ENCODE data around the gene LSM8. TPM values are rescaled to one million over a fixed set of nuclear protein-coding genes. Genes with fewer than 3 reads are reported as not detected.

LSM8 gene
- total and polyA plus RNA-seq, 10 of the 15 experiments (the other 5 are each of a cell fraction or from before 2014, with no cell fraction given): 46.9 to 173 (median 111) TPM

DNA sequence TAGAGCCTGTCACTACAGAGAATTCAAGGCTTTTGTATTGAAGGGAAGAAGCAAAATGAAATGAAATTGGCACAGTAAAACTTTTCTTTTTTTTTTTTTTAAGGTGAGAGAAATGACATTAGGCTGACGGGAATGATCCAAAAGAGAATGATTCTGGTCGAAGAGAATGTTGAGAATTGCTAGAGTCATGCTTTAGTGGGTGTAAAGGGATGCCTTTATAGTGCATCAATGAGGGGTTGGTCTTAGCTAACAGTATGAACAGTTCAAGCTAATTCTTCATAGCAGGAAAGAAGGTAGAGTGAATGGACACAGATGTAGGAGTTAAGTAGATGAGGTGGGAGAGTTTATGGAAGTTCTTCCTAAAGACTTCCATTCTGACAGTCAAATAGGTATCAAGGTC, 32.3 kb upstream of the LSM8 start (continued):
- TF ChIP-seq ZNF24 (IDR thresholded peaks at IDR 0.05) (no peak), SMAD5 (IDR thresholded peaks at IDR 0.05; ENCODE audit: low read depth) (no peak), FOXK2 (IDR thresholded peaks at IDR 0.05) (no peak), NFYB (IDR thresholded peaks at IDR 0.05; ENCODE audit: insufficient read depth, low read depth, low read length) (no peak)

DNA sequence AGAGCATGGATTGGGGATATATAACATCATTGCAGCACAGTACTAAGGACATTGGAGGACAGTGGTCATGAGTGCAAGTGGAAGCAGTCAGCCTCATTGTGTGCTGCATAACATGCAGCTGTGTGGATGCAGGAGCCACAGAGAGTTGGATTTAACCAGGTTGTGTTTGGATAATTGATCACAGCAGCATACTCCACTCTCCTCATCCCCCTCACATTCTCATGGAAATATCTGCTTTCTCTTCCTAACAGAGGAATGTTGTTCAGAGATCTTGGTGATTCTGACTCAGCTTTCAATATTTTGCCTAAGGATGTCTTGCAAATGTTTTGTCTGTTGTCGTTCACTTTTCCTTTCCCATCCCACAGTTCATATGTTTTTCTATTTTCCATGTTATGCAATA, 31.8 kb upstream of the LSM8 start:
- in situ Hi-C loops (cut with MboI): loop anchor here (5.0 kb wide), 1 partner anchor 395 kb away; no protein-coding TSS in a partner anchor
- H3K79me2 ChIP-seq (ENCODE audit: control insufficient read depth, insufficient read depth, low read length): no peaks in the 10 kb centered on the region
- H3K4me2 ChIP-seq (ENCODE audit: control insufficient read depth, insufficient read depth): no peak overlapping the region
- intact Hi-C loops (cut with micrococcal nuclease; ENCODE audit: unreplicated experiment): loop anchor here (2.0 to 5.0 kb wide), 4 partner anchors 160 to 750 kb away; no protein-coding TSS in a partner anchor
- CTCF ChIA-PET: interaction anchor here (0.7 to 4.9 kb wide), 18 partner anchors 9 to 768 kb away, joined by 3 to 31 read pairs (median 4); no protein-coding TSS in a partner anchor
- H3K4me3 ChIP-seq: no peak overlapping the region
- RAD21 ChIA-PET (ENCODE audit: unreplicated experiment): interaction anchor here (0.8 to 1.9 kb wide), 4 partner anchors 120 to 752 kb away, joined by 4 to 8 read pairs (median 4); no protein-coding TSS in a partner anchor
- no peaks in the 10 kb centered on the region for H4K20me1 ChIP-seq (ENCODE audit: control insufficient read depth, insufficient read depth)
- BruUV-seq (replicated peaks): no TSS peak
- H3K27ac ChIP-seq (ENCODE audit: control insufficient read depth, insufficient read depth): no peak overlapping the region
- FAIRE-seq: no peak
- WGBS (ENCODE audit: insufficient coverage, insufficient replicate concordance, low lambda C conversion rate, missing lambda C conversion rate): 0% methylated on average over 1 of the region's 1 CpG
- H3K36me3 ChIP-seq (ENCODE audit: control insufficient read depth in 2 of 2, insufficient read depth in 2 of 2, low read length in 1 of 2): no peaks in the 10 kb centered on the region
- H3K9ac ChIP-seq (ENCODE audit: control insufficient read depth, insufficient read depth, low read length): no peak overlapping the region
- SMC1A ChIA-PET (ENCODE audit: uncharacterized antibody, unreplicated experiment): interaction anchor here (0.6 to 2.8 kb wide), 8 partner anchors 20 to 752 kb away, joined by 3 to 15 read pairs (median 4); no protein-coding TSS in a partner anchor
- TF ChIP-seq NRF1 (conservative IDR thresholded peaks at IDR 0.05; ENCODE audit: low read depth, low read length) (no peak), ZNF207 (IDR thresholded peaks at IDR 0.05; ENCODE audit: borderline replicate concordance) (no peak), SRF (IDR thresholded peaks at IDR 0.05; ENCODE audit: low read depth in 2 of 2, low read length in 2 of 2) (no peak), RCOR1 (conservative IDR thresholded peaks at IDR 0.05; ENCODE audit: low read depth, low read length) (no peak), IRF4 (IDR thresholded peaks at IDR 0.05; ENCODE audit: low read depth, low read length) (no peak), MYB (IDR thresholded peaks at IDR 0.05; ENCODE audit: borderline replicate concordance, low read depth, low read length) (no peak), LARP7 (IDR thresholded peaks at IDR 0.05) (no peak), ZBED1 (IDR thresholded peaks at IDR 0.05; ENCODE audit: borderline replicate concordance) (no peak), BACH1 (IDR thresholded peaks at IDR 0.05; ENCODE audit: borderline replicate concordance) (no peak), MXI1 (IDR thresholded peaks at IDR 0.05; ENCODE audit: low read depth, low read length) (no peak), STAT3 (IDR thresholded peaks at IDR 0.05; ENCODE audit: low read depth, low read length) (no peak), FOXK2 (IDR thresholded peaks at IDR 0.05) (no peak), ESRRA (IDR thresholded peaks at IDR 0.05; ENCODE audit: low read length) (no peak), PAX5 (IDR thresholded peaks at IDR 0.05; ENCODE audit: borderline replicate concordance, low read depth, low read length) (no peak), RUNX3 (IDR thresholded peaks at IDR 0.05; ENCODE audit: low read length) (no peak), CREM (IDR thresholded peaks at IDR 0.05; ENCODE audit: low read depth) (no peak)
- no peaks in the 10 kb centered on the region for H3K4me1 ChIP-seq (ENCODE audit: control insufficient read depth, insufficient read depth, low read length)
- ATAC-seq: peak; percentile 29; the same call in 1 of the 3 replicates
- POLR2A ChIA-PET: no interaction called here
- no peaks in the 10 kb centered on the region for H3K9me3 ChIP-seq (replicated peaks; ENCODE audit: control insufficient read depth, insufficient read depth, low read length)
- no peaks in the 10 kb centered on the region for H3K27me3 ChIP-seq (replicated peaks in 1 of 2; ENCODE audit: control insufficient read depth in 2 of 2, insufficient read depth in 2 of 2, low read length in 1 of 2)
- H2AFZ ChIP-seq (ENCODE audit: control insufficient read depth, low read depth, low read length): no peak overlapping the region
- no peak for DNase-seq (ENCODE audit: low read depth, low spot score)
